ENCODE data around the gene NT5C3B.

NT5C3B gene

GRCh38 chr17:41811549-41812380 lies 24.3 kb downstream of the NT5C3B start, which contains the start of gene P3H4:
P3H4 (minus strand) TSS chr17:41811949; CDS start chr17:41811915, 34 bp downstream.
- DNase-seq (ENCODE audit: low read depth in 1 of 2, low spot score in 1 of 2): peak; percentile 38 to 58

DNA sequence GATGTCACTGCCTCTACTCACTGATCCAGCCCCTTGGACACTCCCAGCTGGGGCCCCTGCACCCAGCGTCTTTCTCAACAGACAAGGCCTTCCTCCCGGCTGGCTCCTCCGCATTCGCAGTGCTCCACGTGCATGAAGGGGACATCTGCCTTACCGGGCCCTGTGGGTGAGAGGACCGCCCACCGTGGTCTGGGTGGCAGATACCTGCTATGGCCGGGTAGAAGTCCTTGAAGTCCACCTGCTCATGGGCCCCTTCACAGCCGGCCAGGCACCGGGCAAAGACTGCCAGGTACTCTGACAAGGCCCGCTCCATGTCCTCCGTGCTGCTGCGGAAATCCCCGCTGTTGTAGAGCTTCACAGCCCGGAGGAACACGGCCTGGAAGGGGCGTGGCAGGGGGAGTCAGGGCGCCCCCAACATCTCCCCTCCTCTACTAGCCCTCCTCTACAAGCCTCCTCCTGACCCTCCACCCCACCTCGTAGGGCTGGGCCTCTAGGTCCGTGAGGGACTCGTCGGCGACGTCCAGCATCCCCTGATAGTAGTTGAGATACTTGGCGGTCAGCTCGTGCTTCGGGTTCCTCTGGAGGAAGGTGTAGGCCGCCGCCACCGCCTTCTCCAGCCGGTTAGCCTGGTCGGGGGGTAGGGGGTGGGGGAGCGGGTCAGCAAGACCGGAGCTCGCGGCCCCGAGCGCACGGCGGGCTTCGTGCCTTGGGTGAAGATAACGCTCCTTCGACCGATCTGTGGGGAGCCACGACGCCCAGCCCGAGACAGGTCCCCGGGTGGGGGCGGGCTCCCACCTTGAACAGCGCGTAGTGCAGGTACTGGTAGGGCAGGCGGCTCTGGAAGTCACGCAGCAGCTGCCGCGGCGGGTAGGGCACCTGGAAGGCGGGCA lies 25.1 kb downstream of the NT5C3B start:
- DNase-seq (ENCODE audit: low read depth in 1 of 2, low spot score in 1 of 2): no peak

DNA sequence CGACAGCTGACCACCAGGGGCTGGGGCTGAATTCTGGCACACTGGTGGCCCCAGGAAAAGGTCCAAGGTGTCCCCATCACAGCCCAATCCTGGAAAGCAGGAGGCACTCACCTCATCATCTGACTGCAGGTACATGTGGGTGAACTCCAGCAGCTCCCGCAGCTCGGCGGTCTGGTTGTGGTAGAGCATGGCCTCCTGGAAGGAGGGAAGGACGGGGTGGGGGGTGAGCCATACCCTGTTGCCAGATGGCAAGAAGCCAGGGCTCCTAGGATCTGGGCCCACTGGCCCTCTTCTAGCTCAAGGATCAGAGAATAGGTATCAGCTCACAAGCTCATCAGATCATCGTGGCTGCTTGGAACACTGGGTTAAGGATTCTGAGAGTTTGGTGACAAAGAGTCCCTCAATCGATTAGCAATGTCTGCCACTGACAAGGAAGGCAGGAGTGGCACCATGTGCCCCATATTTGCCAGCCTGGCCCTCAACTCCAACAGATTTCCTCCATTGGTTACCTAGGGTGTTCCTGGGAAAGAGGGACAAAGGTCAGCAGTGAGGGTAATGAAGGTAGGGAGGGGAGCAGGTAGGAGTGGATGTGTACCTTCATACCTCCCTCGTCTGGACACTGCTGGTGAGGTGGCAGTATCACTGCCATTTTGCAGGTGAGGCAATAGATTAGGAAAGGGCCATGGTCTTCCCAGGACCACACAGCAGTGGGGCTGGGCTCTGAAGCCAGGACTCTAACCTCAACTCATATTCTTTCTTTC lies 29.2 kb downstream of the NT5C3B start:
- DNase-seq (ENCODE audit: low read depth in 1 of 2, low spot score in 1 of 2): no peak

DNA sequence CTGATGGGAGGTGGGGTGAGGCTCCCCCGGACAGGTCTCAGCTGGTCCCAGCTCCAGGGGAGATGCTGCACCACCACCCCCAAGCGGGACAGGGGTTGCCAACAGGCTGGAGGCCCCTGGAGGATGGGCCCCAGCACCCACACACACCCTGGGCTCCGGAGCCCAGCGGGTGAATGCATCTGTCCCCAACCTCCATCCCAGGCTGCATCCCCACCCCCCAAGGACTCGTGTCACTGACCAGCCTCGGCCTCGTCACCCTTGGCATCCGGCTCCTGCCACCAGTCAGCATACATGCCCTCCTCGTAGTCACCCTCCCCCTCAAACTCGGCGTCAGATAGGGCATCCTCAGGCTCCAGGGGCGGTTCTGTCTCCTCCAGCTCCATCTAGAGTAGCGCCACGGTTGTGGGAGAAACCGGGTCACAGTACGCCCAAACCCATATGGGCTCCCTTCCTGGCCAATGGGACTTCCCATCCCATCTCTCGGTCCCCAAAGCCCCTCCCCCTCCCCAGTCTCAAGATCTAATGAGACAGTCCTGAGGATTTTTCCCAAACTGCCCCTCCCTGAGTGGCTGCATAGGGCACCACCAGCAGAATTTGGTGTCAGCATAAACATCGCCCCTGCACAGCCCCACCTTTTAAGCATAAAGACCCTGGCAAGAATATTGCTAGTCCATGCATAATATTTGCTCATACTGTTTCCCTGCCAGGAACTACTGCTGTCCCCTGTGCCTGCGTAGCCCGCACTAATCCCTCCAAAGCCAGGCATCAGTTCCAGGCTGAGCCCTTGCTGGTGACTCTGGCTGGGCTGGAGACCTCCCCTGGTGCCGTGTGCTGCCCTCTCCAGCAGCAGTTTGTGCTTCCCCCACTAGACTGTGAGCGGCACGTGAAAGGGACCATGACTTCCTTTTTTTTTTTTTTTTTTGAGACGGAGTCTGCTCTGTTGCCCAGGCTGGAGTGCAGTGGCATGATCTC lies 32.7 kb downstream of the NT5C3B start:
- DNase-seq (ENCODE audit: low read depth in 1 of 2, low spot score in 1 of 2): no peak

DNA sequence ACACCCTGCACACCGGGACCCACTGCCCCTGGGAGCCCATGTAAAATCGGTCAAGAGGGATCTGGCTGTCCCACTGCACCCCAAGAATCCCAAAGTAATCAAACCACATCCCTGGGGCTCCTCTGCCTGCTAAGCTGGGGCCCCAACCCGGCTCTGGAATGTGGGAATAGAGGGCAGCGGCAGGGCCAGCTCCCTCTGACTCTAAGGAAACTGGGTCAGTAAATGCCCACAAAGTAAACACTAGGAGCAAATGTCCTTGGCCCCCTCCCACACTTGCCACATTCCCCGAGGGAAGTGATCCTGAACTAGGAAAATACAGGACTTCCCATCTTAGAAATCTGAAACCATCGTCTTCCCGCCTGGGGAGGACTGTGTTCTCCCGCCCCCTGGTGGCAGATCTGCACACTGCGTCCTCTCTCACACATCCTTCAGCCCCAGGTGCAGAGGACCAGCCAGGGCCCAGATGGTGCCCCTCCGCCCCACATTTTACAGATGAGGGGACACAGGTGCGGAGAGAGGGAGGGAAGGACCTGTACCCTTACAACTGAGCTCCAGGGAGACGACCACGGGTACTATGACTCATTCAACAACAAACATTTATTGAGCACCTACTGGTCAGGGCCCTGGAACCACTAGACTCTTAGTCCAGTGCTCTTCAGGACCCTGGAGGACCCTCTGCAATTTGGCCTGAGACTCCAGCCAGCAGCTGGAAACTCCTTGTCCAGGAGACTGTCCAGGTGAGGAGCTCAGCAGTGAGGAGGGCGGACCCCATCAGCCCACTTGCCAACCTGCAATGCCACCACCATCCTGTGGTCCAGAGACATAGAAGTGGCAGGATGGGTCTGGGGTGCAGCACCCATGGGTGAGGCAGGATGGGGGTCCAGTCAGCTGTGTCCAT lies 34.4 kb downstream of the NT5C3B start:
- DNase-seq (ENCODE audit: low read depth in 1 of 2, low spot score in 1 of 2): peak; percentile 61 to 63

- no peak for DNase-seq (ENCODE audit: low read depth in 1 of 2, low spot score in 1 of 2)
Measured at GRCh38 chr17:41800601-41801373, 35.2 kb downstream of the NT5C3B start.

DNA sequence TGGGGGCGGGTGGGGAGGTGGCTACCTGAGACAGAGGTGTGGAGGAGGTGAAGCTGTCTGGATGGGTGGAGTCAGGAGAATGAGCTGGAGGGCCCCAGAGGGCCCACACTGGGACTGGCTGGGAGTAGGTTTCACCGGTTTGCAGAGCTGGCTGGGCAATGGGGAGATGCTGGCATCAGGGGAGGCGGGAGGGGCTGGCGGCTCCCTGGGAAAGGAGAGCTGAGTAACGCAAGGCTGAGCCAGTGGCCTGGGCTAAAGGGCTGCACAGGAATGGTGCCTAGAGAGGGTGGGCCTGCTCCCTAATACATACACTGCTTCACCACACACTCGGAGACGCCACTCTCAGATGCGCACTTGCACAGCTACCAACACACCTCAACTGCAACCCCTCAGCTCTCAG lies 36.7 kb downstream of the NT5C3B start:
- no peak for DNase-seq (ENCODE audit: low read depth in 1 of 2, low spot score in 1 of 2)

DNA sequence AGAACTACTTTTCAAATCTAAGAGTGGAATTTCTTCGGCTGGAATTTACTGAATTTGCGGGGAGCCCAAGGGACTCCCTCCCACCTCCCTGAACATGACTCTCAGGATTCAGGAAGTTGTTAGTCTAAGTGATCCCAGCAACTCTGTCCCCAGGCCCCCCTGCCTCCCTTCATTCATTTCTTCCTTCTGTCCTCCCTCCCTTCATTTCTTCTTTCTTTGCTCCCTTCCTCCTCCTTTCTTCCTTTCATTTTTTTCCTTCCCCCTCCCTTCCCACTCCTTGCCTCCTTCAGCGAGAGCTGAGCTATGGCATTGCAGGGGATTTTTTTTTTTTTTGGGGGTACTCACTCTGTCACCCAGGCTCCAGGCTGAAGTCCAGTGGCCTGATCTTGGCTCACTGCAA lies 38.7 kb downstream of the NT5C3B start:
- DNase-seq (ENCODE audit: low read depth in 1 of 2, low spot score in 1 of 2): no peak

DNA sequence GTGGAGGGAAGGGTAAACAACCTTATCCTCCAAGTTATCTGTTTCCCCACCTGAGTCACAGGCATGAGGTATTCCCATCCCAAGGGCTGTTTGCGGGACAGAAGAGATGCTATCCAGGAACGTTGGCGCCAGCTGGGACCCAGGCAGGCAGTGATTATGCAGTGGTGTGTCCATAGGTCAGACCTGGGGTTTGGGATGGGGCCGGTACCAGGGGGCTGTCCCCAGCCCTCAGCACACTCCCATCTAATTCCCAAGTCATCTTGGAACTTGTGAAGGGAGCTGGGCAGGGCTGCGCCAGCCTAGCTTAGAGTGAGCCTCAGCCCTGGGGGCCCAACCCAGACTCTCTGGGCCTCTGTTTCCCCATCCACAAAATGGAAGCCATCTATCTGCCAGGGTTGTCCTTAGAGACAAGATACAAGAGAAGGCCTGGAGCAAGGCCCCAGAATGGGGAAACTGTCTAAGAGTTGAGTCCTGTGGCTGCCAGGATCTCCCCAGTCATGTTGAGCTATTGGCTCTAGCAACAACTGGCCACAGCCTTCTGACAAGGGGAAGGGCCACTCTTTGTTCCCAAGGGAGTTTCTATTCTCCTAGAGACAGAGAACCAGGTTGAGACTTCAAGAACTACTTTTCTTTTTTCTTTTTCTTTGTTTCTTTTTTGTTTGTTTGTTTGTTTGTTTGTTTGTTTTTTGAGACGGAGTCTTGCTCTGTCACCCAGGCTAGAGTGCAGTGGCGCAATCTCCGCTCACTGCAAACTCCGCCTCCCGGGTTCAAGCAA lies 39.7 kb downstream of the NT5C3B start:
- no peak for DNase-seq (ENCODE audit: low read depth in 1 of 2, low spot score in 1 of 2)

DNA sequence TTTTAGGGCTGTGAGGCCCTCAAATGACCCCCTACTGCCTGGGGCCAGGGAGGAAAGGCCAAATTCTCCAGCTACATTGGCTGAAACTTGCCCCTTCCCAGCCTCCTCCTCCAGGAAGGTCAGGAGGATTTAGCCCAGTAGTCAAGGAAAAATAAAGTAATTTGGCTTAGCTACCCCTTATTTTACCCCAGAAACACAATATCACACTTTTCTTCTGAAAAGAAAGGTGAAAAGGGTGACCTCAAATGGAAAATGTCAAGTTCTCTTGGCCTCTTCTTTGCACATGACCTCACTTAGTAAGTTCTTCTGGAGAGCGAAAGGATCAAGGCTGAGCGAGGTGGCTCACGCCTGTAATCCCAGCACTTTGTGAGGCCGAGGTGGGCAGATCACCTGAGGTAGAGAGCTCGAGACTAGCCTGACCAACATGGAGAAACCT lies 41.5 kb downstream of the NT5C3B start:
- DNase-seq (ENCODE audit: low read depth in 1 of 2, low spot score in 1 of 2): no peak

GRCh38 chr17:41793784-41794539 lies 42.1 kb downstream of the NT5C3B start:
- no peak for DNase-seq (ENCODE audit: low read depth in 1 of 2, low spot score in 1 of 2)

DNA sequence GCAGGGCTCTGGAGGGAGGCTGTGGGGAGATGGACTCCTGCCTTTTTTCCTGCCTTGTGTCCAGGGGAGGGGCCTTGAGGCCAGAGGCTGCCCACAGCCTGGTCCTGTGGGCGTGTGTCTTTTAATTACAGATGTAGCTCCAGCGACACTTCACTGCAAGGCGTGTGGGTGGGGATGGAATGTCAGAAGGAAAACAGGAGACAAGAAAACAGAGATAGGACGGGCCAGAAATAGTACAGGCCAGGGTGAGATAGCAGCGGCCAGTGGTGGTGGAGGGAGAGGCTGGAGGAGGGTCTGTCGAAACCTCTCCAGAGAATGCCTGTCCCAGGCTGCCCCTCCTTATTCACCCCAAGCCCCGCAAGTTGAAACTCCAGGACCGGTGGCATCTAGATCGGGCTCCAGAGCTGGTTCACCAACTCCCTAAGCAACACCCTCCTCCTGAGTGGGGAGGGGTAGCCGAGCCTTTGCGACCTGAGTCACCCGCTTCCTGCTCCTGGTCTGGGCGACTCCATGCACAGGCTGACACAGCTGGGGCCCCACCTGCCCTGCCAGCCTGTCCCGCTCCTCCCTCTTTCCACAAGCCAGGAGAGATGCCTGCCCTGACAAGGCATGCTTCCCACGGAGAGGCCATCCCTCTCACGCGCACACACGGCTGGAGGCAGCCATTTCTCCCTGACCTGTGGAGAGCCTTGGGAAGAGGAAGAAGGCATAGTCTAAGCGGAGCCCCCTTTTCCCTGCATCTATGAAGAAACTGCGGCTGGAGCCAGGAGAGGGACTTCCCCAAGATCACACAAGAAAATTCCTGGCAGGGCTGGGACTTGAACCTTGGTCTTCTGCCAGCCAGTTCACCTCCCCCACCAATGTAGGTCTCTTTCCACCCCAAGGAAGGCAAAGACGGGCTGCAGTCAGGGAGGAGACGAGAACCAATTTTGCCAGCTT lies 42.9 kb downstream of the NT5C3B start:
- DNase-seq (ENCODE audit: low read depth in 1 of 2, low spot score in 1 of 2): no peak

GRCh38 chr17:41787021-41787418 lies 49.0 kb downstream of the NT5C3B start:
- no peak for DNase-seq (ENCODE audit: low read depth in 1 of 2, low spot score in 1 of 2)

DNA sequence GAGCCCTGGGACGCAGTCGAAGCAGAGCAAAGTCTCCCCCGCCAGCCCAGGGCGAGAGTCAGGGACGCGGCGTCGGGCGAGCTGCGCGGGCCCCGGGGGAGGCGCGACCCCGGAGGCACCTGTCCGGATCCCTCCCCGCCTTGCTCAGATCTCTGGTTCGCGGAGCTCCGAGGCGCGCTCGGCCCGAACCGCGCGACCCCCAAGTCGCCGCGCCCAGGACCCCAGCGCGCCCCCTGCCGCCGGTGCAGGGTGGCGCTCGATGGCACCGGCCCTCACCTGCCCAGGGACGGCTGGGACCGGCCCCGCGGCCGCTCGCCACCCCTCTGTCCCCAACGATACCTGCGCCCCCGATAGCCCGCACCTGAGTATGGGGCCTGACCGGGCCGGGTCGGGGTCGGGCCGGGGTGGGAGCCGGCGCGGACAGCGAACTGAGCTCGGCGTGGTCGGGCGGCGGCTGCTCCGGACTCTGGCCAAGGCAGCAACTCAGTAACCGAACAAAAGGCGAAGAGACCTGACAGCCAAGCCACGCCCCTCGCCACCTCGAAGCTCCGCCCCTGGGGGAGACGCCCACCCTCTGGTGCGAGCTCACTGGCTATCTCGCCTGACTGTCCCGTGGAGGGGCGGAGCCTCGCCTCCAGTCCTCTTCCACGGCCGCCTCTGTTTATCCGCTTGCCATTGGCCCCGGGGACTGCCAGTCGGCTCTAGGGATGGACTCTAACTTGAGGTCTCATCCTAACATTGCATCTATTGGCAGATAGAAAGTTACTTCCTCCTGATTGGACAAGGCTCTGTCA lies 49.6 kb downstream of the NT5C3B start, which contains the start of gene JUP:
TSS of gene JUP (minus strand) at position 485 of the 794 bp plus-strand sequence. CDS start 14,857 bp downstream, outside the sequence.
- DNase-seq (ENCODE audit: low read depth in 1 of 2, low spot score in 1 of 2): peak; percentile 72 to 81

GRCh38 chr17:41785859-41786226 lies 50.2 kb downstream of the NT5C3B start:
- DNase-seq (ENCODE audit: low read depth in 1 of 2, low spot score in 1 of 2): no peak

All from activated CD4-positive, alpha-beta T cell treated with anti-CD3 and anti-CD28 coated beads, Interleukin-2, amount 50 U/mL, for 24 hours (primary cell).